Stimulated activated CD8-positive, alpha-beta memory T cell treated with anti-CD3 and anti-CD28 coated beads, Interleukin-4, amount 100 ng/mL, for 24 hours (primary cell): Measurements from ENCODE around the gene DUOXA1.
"Not testable (repeated sequence)": the region's sequence is repeated elsewhere in the genome, so short reads cannot be mapped to it uniquely, and the experiment has no call there.

Experiments used
- DNase-seq: peaks from one replicate; pipeline ENCODE4 v3.0.0-alpha.2; 2020; ENCODE audit warnings: low read depth

Gene DUOXA1

DNA sequence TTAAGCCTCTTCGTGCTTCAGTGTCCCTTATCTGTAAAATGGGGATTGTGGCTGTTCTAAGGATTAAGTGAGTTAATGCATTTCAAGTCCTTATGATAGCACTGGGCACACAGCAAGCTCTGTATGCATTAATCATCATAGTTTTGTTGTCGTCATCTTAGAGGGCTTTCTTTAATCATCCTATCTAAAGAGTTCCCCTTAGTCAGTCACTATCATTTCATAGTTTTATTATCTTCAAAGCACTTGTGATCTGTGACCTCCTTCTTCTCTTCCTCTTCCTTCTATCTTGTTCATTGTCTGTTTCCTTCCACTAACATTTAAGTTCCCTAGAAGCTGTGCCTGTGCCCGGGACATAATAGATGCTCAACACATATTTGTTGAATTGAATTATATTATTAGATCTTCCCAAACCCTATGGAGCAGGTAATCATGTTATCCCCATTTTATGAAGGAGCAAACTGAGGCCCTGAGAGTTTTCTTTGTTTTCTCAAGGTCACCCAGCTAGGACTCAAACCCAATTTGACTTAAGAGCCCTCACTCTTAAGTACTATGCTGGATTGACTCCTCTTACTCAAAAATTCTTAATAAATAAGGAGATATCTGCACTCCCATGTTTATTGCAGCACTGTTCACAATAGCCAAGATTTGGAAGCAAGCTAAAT is 39.8 kb downstream of the DUOXA1 start:
- DNase-seq: no peak

DNA sequence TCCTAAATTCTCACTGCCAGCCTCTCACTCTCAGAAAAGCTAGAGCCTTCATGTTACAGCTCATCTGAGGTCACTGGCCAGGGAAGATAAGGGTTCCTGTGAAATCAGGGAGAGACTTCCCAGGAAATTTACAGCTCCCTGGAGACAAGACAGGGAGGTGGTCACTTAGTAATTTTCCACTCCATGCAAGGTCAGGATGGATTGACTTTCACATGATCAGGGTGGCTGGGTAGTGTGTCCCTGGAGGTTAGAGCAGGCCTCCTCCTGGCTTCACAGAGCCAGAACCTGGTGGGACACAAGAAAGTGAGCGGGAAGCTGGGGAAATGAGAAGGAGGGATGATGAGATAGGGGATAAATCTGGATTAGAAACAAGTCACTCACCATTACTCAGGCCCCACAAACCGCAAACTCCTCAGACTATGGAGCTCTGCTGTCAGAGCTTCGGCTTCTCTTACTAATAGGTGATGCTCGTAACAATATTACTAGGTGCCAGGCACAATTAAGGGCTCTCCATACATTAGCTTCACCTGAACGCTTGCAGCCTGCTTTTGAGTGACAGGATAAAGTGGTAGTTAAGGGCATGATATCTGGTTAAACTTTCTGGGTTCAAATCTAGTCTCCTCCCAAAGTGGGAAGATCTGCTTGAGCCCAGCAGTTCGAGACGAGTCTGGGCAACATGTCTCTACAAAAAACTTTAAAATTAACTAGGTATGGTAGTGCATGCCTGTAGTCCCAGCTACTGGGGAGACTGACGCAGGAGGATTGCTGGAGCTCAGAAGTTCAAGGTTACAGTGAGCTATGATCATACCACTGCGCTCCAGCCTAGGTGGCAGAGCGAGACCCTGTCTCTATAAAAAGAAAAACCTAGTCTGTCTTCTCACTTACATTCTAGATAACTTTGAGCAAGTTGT is 40.6 kb downstream of the DUOXA1 start:
- no peak for DNase-seq

GRCh38 chr15:45087513-45087912 is 42.2 kb downstream of the DUOXA1 start:
- DNase-seq: no peak

DNA sequence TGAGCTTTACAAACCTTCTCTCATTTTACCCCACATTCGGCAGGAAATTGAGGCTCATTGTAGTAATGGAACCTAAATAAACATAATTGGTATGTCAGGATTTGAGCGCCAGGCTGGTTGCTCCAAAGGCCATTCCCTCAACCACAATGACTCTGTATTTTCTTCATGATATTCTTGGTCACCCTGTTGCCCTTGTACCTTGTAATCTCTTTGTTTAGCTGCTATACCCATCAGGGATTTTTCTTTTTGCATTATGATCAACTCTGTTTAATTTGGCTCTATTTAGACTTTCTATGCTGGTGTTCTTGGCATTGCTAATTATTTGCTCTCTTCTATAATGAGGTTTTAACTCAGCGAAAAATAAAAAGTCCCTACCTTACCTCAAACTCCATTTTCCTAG is 45.5 kb downstream of the DUOXA1 start:
- no peak for DNase-seq

DNA sequence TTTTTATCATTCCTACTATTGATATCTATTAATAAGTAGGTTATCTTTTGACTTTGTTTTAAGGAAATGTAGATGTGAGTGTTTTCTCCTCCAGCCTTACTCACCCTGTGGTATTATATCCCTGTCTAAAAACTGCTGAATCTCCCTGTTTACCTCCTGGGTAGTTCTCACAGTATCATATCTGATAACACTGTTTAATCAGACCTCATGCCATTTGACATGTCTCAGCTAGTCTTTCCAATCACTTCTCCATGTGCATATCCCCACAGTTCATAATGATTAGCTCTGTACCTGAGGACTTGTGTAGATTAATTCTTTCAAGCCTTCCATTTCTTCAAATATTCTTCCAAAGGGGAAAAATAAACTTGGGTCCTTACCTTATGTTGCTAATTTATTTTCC is 46.5 kb downstream of the DUOXA1 start:
- no peak for DNase-seq

DNA sequence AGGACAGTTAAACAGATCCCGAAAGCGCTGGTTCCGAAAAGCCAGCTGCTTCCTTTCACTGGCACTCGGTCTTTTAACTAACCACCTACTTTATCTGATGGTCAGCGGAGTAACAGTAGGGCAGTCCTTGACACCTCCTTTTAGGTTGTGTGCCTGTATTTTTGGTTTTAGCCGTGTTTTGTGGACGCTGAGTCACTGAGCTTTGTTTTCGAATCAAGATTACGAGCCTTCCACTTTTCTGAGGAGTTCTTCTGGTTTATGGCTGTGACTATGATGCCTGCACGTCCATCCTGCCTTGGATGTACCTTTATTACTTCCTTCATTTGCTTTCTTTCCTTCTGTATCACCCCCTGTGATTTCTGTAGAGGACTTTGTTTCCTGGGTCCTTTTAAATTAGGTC is 47.3 kb downstream of the DUOXA1 start:
- not testable (repeated sequence) for DNase-seq

- DNase-seq: not testable (repeated sequence)
Observed at GRCh38 chr15:45080593-45080992, 49.1 kb downstream of the DUOXA1 start.

GRCh38 chr15:45079628-45080246 is 49.9 kb downstream of the DUOXA1 start:
- not testable (repeated sequence) for DNase-seq

- not testable (repeated sequence) for DNase-seq
Observed at GRCh38 chr15:45079201-45079600, 50.5 kb downstream of the DUOXA1 start.

DNA sequence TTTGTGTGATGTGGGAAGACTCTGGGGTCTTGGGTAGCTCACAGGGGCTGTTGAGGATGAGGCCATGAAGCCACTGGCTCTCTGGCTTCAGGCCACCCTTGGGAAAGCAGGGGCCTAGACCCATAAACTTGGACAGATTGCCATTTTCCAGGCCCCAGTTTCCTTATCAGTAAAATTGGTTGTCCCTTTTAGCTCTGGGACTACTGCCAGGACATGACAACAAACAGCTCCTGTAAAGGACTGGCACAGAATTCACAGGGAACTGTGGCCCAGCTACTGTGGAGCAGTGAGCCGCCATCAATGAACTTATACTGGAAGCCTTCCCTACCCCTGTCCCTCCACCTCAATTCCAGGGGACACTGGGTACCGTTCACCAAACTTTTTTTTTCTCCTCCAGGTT is 52.3 kb downstream of the DUOXA1 start:
- not testable (repeated sequence) for DNase-seq

- not testable (repeated sequence) for DNase-seq
Observed at GRCh38 chr15:45075440-45076320, 54.0 kb downstream of the DUOXA1 start.

- not testable (repeated sequence) for DNase-seq
Observed at GRCh38 chr15:45073602-45074001, 56.1 kb downstream of the DUOXA1 start.

DNA sequence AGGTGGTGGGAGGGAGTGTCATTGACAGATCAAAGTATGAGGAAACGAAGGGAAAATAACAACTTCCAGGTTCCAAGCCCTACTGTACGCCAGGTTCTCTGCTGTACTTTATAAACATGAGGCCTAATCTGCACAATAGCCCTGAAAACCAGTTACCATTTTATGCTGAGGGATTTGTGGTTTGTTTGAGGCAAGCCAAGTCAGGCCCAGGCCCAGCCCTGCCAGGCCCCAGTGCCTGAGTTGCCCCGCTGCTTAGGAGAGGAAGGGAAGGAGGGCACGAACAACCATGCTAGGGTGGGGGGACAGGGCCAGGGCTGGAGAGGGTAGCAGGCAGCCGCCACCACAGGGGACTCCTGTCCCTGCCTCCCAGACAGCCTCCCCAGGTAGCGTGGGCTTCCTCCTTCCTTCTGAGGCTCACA is 59.7 kb downstream of the DUOXA1 start:
- not testable (repeated sequence) for DNase-seq
